PC-9 (cell line): ENCODE results near the gene RNF157. TPM values are rescaled to one million over a fixed set of nuclear protein-coding genes. Genes with fewer than 3 reads are reported as not detected.

Source experiments
- BruUV-seq: library from RNA; stranded (reverse); fragments of 400-500 nt; replicated peaks from 2 replicates; lab custom pipeline; 2021; lab: Mats Ljungman, UMichigan
- CTCF ChIA-PET: fragments of 300-600 bp; sonication (Branson Sonifier 250); formaldehyde crosslinking; loops from one replicate; lab custom pipeline; 2022; ENCODE audit warnings: antibody characterized with exemption; lab: Charles Lee
- POLR2A ChIA-PET: fragments of 300-600 bp; sonication (Branson Sonifier 250); formaldehyde crosslinking; loops from one replicate; lab custom pipeline; 2022; ENCODE audit warnings: antibody characterized with exemption; ENCODE audit not compliant: unreplicated experiment; lab: Charles Lee
- DNase-seq, 2 experiments: peaks; one replicate each; pipeline versions ENCODE4 v3.0.0 to v3.0.0-alpha.2; 2015 to 2022; ENCODE audit warnings: mixed read lengths in 1 of 2
- H2AFZ ChIP-seq: fragments of 200-600 bp; sonication (generic); 2 replicates; pipeline ENCODE4 v1.8.1; 2017; ENCODE audit warnings: antibody characterized with exemption
- H3F3A ChIP-seq: fragments of 200-600 bp; sonication (generic); 2 replicates; pipeline ENCODE4 v1.8.1; 2017; ENCODE audit warnings: antibody characterized with exemption, mild to moderate bottlenecking, low read depth; ENCODE audit not compliant: insufficient read depth
- H3K27ac ChIP-seq: fragments of 200-600 bp; sonication (generic); 2 replicates; pipeline ENCODE4 v1.6.1; 2016; ENCODE audit warnings: mixed run types
- H3K27me3 ChIP-seq: fragments of 200-600 bp; sonication (generic); 2 replicates; pipeline ENCODE4 v1.6.1; 2016; ENCODE audit warnings: low read depth, mixed run types; ENCODE audit not compliant: insufficient read depth
- H3K36me3 ChIP-seq: fragments of 200-600 bp; sonication (generic); 2 replicates; pipeline ENCODE4 v1.6.1; 2016; ENCODE audit warnings: low read depth, mixed run types
- H3K4me1 ChIP-seq: fragments of 200-600 bp; sonication (generic); replicated peaks from 2 replicates; pipeline ENCODE4 v1.6.1; 2016; ENCODE audit warnings: mixed run types; ENCODE audit not compliant: insufficient read depth
- H3K4me2 ChIP-seq: fragments of 200-600 bp; sonication (generic); 2 replicates; pipeline ENCODE4 v1.6.1; 2017; ENCODE audit warnings: mixed run types
- H3K4me3 ChIP-seq: fragments of 200-600 bp; sonication (generic); 2 replicates; pipeline ENCODE4 v1.6.1; 2016; ENCODE audit warnings: mixed run types
- H3K79me2 ChIP-seq: fragments of 200-600 bp; sonication (generic); 2 replicates; pipeline ENCODE4 v1.6.1; 2017; ENCODE audit warnings: low read depth, mixed run types
- H3K9me2 ChIP-seq: fragments of 200-600 bp; sonication (generic); 2 replicates; pipeline ENCODE4 v1.8.1; 2017; ENCODE audit warnings: mild to moderate bottlenecking; ENCODE audit not compliant: insufficient read depth
- H3K9me3 ChIP-seq: fragments of 200-600 bp; sonication (generic); 2 replicates; pipeline ENCODE4 v1.8.1; 2016; ENCODE audit warnings: low read depth; ENCODE audit not compliant: insufficient read depth
- H4K20me1 ChIP-seq: fragments of 200-600 bp; sonication (generic); 2 replicates; pipeline ENCODE4 v1.8.1; 2017; ENCODE audit not compliant: insufficient read depth
- CTCF ChIP-seq: fragments of 200-600 bp; sonication (generic); conservative IDR thresholded peaks from 2 replicates; pipeline ENCODE4 v1.6.1; 2017; ENCODE audit warnings: mixed run types, antibody characterized with exemption, mild to moderate bottlenecking, moderate library complexity
- EZH2 ChIP-seq: fragments of 200-600 bp; sonication (generic); IDR thresholded peaks from 2 replicates; pipeline ENCODE4 v1.8.0; 2017; ENCODE audit warnings: antibody characterized with exemption, low read depth
- intact Hi-C: fragments of 100-400 bp; cut with micrococcal nuclease; formaldehyde crosslinking; loops from one replicate; pipeline ENCODE4 v1.10.0; 2022; ENCODE audit not compliant: unreplicated experiment
- total RNA-seq: library from RNA; stranded (reverse); gene quantifications from 2 replicates; pipeline ENCODE4 v1.2.3, GENCODE V29; 2021

RNF157 gene
- total RNA-seq, 1 experiment from 2014 or later: 7.2 TPM

- no peaks in the 10 kb centered on the region for H3F3A ChIP-seq
- ChIA-PET POLR2A (no interaction called here), CTCF (interaction anchor here (0.6 kb wide), 2 partner anchors 28 to 129 kb away, joined by 4 to 16 read pairs; no protein-coding TSS in a partner anchor)
- no peaks in the 10 kb centered on the region for H3K4me1 ChIP-seq
- no peaks in the 10 kb centered on the region for H4K20me1 ChIP-seq
- BruUV-seq: no TSS peak
- no peak for TF ChIP-seq CTCF
- H2AFZ ChIP-seq: no peak overlapping the region
- no peak overlapping the region for H3K4me2 ChIP-seq
- no peaks in the 10 kb centered on the region for H3K9me3 ChIP-seq
- intact Hi-C loops: no loop called here
- H3K9me2 ChIP-seq: no peaks in the 10 kb centered on the region
- H3K79me2 ChIP-seq: no peaks in the 10 kb centered on the region
- H3K27me3 ChIP-seq: no peaks in the 10 kb centered on the region
- no peaks in the 10 kb centered on the region for H3K36me3 ChIP-seq
- no peak for DNase-seq
- no peak overlapping the region for H3K4me3 ChIP-seq
- no peak overlapping the region for H3K27ac ChIP-seq
Measured at GRCh38 chr17:76150712-76151622, 89.3 kb downstream of the RNF157 start.

GRCh38 chr17:76149214-76149613, 91.1 kb downstream of the RNF157 start:
- Histone ChIP-seq H3K4me3 (no peak overlapping the region), H2AFZ (no peak overlapping the region), H3K4me1 (no peaks in the 10 kb centered on the region), H3K27ac (no peak overlapping the region), H3K9me2 (no peaks in the 10 kb centered on the region), H3F3A (no peaks in the 10 kb centered on the region), H3K36me3 (no peaks in the 10 kb centered on the region), H3K4me2 (no peak overlapping the region), H3K9me3 (no peaks in the 10 kb centered on the region), H3K27me3 (no peaks in the 10 kb centered on the region), H4K20me1 (no peaks in the 10 kb centered on the region), H3K79me2 (no peaks in the 10 kb centered on the region)
- TF ChIP-seq EZH2 (no peak), CTCF (no peak)
- no peak for DNase-seq
- intact Hi-C loops: no loop called here
- no TSS peak for BruUV-seq
- CTCF ChIA-PET: no interaction called here
- POLR2A ChIA-PET: no interaction called here

GRCh38 chr17:76148015-76148326, 92.3 kb downstream of the RNF157 start:
- peaks cover 2% of the 10 kb centered on the region; the same call in 1 of the 2 replicates for H3F3A ChIP-seq
- TF ChIP-seq CTCF (no peak; the same call in 1 of the 2 replicates), EZH2 (no peak)
- H3K27me3 ChIP-seq: no peaks in the 10 kb centered on the region
- H3K36me3 ChIP-seq: no peaks in the 10 kb centered on the region
- no peaks in the 10 kb centered on the region for H4K20me1 ChIP-seq
- H3K27ac ChIP-seq: no peak overlapping the region
- POLR2A ChIA-PET: no interaction called here
- BruUV-seq: no TSS peak
- CTCF ChIA-PET: interaction anchor here (0.7 kb wide), 1 partner anchor 15 kb away, joined by 16 read pairs; no protein-coding TSS in a partner anchor
- H2AFZ ChIP-seq: no peak overlapping the region
- H3K4me1 ChIP-seq: peaks cover 12% of the 10 kb centered on the region
- no peak overlapping the region for H3K4me2 ChIP-seq
- no peak overlapping the region for H3K4me3 ChIP-seq
- no peaks in the 10 kb centered on the region for H3K79me2 ChIP-seq
- H3K9me2 ChIP-seq: no peaks in the 10 kb centered on the region
- no peaks in the 10 kb centered on the region for H3K9me3 ChIP-seq
- intact Hi-C loops: no loop called here
- no peak for DNase-seq
